GM20000 (cell line): ENCODE data around the gene ISL2.

Experiments
- DNase-seq: peaks from one replicate; pipeline ENCODE4 v3.0.0; 2012; ENCODE audit warnings: low spot score
- TF ChIP-seq, protein P1 (sequence below): IDR thresholded peaks from 2 replicates; pipeline ENCODE4 v1.5.1; 2012; ENCODE audit warnings: mild to moderate bottlenecking, control low read depth; ENCODE audit errors: extremely low read depth, missing control alignments

ISL2 gene

DNA sequence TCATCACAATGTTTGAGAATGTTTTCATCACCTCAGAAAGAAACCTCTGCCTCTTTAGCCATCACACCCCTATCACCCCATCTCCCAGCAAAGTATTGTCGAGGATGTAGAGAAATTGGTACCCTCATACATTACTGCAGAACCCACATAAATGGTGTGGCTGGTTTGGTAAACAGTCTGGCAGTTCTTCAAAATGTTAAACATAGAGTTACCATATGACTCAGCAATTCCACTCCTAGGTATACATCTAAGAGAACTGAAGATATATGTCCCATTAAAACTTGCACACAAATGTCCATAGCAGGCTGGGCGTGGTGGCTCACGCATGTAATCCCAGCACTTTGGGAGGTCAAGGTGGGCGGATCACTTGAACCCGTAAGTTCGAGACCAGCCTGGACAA, 16.6 kb upstream of the ISL2 start:
- TF ChIP-seq, protein P1, sequence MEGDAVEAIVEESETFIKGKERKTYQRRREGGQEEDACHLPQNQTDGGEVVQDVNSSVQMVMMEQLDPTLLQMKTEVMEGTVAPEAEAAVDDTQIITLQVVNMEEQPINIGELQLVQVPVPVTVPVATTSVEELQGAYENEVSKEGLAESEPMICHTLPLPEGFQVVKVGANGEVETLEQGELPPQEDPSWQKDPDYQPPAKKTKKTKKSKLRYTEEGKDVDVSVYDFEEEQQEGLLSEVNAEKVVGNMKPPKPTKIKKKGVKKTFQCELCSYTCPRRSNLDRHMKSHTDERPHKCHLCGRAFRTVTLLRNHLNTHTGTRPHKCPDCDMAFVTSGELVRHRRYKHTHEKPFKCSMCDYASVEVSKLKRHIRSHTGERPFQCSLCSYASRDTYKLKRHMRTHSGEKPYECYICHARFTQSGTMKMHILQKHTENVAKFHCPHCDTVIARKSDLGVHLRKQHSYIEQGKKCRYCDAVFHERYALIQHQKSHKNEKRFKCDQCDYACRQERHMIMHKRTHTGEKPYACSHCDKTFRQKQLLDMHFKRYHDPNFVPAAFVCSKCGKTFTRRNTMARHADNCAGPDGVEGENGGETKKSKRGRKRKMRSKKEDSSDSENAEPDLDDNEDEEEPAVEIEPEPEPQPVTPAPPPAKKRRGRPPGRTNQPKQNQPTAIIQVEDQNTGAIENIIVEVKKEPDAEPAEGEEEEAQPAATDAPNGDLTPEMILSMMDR: no peak

DNA sequence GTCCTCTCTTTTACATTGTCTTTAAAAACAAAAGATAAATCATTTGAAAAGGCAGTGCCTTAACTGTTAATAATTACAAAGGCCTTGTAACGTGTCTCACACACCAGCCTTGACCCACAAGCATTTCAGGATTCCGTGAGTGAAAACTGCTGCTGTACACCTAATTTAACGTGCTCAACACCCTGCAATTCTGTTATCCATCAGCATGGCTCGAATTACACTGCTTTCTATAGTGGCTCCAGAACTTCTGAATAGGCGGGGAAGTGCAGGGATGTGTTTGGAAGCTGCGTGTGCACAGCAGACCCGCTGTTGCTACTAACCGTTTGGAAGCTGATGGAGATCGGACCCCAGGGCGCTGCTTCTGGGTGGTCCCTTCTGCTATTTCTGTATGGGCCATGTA, 15.4 kb upstream of the ISL2 start:
- TF ChIP-seq, protein P1: no peak
- no peak for DNase-seq

More for the DNA sequence above, 16.6 kb upstream of the ISL2 start:
- no peak for DNase-seq

DNA sequence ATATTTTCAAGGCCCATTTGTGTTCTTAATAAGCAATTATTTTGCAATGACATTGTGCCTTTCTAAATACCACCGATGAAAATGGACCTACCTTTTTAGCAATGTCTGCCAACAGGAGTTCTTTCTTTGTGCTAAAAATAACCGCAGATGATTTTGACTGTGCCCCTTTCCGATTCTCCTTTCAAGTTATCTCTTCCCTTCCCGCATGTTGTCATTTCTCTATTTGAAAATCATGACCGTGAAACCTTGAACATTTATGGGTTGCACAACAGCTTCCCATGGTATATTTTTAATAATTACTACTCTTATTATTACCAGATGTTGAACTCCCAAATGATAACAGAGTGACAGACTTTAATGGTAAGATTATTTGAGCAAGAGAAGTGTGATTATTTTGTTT, 15.0 kb upstream of the ISL2 start:
- DNase-seq: no peak

DNA sequence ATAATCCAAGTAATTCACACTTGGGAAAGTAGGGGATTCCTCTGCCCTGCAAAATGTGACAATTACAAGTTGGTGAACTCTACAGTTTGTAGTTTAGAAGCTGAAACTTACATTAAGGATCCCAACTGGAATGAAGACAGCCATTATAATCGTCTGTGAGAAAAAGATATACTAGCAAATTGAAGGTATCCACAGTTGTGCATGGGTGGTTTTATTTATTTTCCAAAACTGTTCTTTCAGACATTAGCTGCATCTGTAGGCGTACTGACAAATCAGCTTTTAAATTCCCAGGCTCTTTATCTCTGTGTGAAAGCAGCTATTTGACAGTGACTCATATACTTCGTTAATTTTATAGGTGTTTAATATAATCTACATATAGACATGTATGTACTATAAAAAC, 12.5 kb upstream of the ISL2 start:
- TF ChIP-seq, protein P1: no peak
- no peak for DNase-seq

More for the DNA sequence above, 15.0 kb upstream of the ISL2 start:
- TF ChIP-seq, protein P1: no peak

DNA sequence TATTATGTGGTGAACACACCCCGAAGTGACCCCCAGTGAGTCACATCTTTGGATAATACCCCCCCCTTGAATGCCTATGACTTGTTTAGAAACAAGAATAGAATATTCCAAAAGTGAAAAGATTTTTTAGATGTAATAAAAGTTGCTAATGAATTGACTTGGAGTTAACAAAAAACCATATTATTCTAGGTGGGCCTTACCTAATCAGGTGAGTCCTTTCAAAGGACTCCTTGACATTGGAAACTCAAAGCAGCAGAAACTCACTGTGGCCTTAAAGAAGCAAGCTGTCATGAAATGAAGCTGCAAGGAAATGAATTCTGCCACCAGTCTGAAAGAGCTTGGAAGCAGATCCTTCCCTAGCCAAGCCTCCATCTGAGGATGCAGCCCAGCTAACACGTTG, 10.9 kb upstream of the ISL2 start:
- TF ChIP-seq, protein P1: no peak
- DNase-seq: no peak

DNA sequence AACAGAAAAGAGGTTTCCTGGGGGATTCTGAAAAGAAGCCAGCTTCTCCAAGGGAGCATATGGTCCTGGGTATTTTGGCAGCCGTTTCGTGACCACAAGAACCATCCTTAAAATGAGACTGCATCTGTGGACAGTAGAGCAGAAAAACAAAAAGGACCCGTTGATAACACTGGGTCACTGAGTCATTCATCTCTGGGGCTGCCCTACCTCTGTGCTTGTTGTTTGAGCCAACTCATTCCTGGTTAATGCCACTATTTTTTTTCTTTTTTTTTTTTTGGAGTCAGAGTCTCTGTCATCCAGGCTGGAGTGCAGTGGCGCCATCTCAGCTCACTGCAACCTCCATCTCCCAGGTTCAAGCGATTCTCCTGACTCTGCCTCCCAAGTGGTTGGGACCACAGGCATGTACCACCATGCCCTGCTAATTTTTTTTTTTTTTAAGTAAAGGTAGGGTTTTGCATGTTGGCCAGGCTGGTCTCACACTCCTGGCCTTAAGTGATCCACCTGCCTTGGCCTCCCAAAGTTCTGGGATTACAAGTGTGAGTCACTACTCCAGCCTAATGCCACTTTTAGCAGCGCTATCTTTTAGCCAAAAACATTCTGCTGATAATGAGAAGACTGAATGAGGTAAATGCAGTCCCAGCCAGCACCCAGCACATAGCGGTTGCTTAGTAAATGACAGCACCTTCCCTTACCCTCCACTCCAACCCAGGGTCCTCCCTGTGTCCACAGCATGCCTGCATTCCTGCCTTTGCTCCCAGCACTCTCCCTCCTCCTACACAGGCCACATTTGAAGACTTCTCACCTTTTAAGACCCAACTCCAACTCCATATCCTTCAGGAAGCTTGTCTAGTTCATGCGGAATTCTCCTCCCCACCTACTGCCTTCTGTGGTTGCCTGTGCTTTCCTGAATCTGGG, 9.1 kb upstream of the ISL2 start:
- no peak for DNase-seq
- TF ChIP-seq, protein P1: no peak

DNA sequence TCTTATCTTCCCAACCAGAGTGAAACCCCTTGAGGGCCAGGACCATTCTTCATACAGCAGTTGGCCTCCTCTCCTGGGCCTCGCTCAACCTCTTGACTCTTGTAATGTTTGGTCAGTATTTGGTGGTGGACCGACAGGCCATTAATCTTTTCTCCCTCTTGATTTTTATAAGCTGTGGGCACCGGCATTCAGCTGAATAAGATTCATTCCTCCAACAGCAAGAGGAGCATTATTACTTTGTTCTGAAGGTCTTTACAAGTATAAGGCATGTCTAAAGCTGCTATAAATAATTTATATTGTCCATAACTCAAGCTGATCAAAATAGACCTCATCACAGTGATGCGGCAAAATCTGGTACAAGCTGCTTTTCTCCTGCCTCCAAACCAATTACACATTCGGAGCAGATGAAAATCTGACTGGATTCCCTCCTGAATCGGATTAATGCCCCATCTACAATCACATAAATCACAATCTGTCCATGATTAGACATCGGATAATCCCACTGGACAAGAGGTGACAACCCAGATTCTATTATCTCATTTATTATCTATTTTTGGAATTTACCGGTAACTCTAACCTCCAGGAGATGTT, 8.4 kb upstream of the ISL2 start:
- no peak for DNase-seq
- TF ChIP-seq, protein P1: no peak
